HG03108 (cell line): Measurements from ENCODE around the gene PAM16.
"Not testable (repeated sequence)": the region's sequence is repeated elsewhere in the genome, so short reads cannot be mapped to it uniquely, and the experiment has no call there.

ENCODE experiments used
- ATAC-seq: cut with Tn5 transposase; IDR thresholded peaks from one replicate; pipeline ENCODE4 v1.9.1; 2021; ENCODE audit warnings: moderate library complexity; ENCODE audit not compliant: unreplicated experiment

PAM16 gene

GRCh38 chr16:4337540-4338088, 13.5 kb downstream of the PAM16 start:
- ATAC-seq: no peak

- ATAC-seq: no peak
Observed at GRCh38 chr16:4336701-4337539, 14.2 kb downstream of the PAM16 start.

GRCh38 chr16:4334724-4335495, 16.2 kb downstream of the PAM16 start:
- ATAC-seq: no peak

GRCh38 chr16:4333714-4334113, 17.4 kb downstream of the PAM16 start:
- not testable (repeated sequence) for ATAC-seq

GRCh38 chr16:4333308-4333638, 17.8 kb downstream of the PAM16 start:
- no peak for ATAC-seq

GRCh38 chr16:4332623-4333307, 18.4 kb downstream of the PAM16 start:
- ATAC-seq: no peak

- no peak for ATAC-seq
Observed at GRCh38 chr16:4332083-4332482, 19.0 kb downstream of the PAM16 start.

GRCh38 chr16:4330277-4330874, 20.7 kb downstream of the PAM16 start:
- no peak for ATAC-seq

- ATAC-seq: no peak
Observed at GRCh38 chr16:4328782-4329775, 22.0 kb downstream of the PAM16 start.

GRCh38 chr16:4328046-4328781, 22.9 kb downstream of the PAM16 start:
- no peak for ATAC-seq

GRCh38 chr16:4327386-4328045, 23.6 kb downstream of the PAM16 start:
- ATAC-seq: no peak

GRCh38 chr16:4325253-4325758, 25.8 kb downstream of the PAM16 start:
- ATAC-seq: no peak

GRCh38 chr16:4324492-4325252, 26.4 kb downstream of the PAM16 start:
- ATAC-seq: no peak

- no peak for ATAC-seq
Observed at GRCh38 chr16:4323845-4324488, 27.2 kb downstream of the PAM16 start.

GRCh38 chr16:4323071-4323844, 27.9 kb downstream of the PAM16 start:
- no peak for ATAC-seq
